Measurements from ENCODE around the gene C3AR1. TPM values are rescaled to one million over a fixed set of nuclear protein-coding genes. Genes with fewer than 3 reads are reported as not detected.
"Not testable (repeated sequence)": the region's sequence is repeated elsewhere in the genome, so short reads cannot be mapped to it uniquely, and the experiment has no call there.

C3AR1 gene
- total RNA-seq, 4 donors from 2014 or later = 0.79 to 2.0 (median 1.3) TPM

- WGBS = 95% methylated on average over 15 of the region's 15 CpGs
- Histone ChIP-seq H3K4me3 (no peak overlapping the region), H3K9me3 (no peaks in the 10 kb centered on the region), H3K27me3 (no peaks in the 10 kb centered on the region), H3K27ac (no peak overlapping the region), H3K4me1 (peaks cover 22% of the 10 kb centered on the region), H3K36me3 (no peaks in the 10 kb centered on the region)
- TF ChIP-seq CTCF (IDR thresholded peaks at IDR 0.05) (no peak), POLR2A (IDR thresholded peaks at IDR 0.05) (no peak), EP300 (IDR thresholded peaks at IDR 0.05) (no peak), POLR2AphosphoS5 (IDR thresholded peaks at IDR 0.05) (no peak)
- no peak for DNase-seq (ENCODE audit: low spot score in 2 of 2)
These were observed 37.9 kb downstream of the C3AR1 start for GRCh38 chr12:8028267-8028666.

DNA sequence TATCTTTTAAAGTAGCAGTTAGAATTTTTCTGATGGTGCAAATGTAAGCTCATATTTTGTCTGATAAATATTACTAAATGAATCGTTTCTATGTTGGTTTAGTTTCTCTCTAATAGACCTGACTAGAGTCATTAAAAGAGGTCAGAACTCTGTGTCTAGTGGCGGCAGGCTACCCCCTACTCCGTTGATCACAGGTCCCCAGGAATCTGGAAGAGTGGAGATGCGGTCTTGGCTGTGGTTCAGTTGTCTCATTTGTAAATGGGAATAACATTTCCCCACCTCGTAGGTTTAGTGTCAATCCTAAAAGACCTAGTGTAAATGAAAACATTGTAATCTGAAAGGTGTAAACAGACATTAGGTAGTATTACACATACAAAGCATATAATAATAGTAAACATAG, 38.3 kb downstream of the C3AR1 start:
- peak overlapping the region; percentile 73 for H3K4me3 ChIP-seq
- no peaks in the 10 kb centered on the region for H3K9me3 ChIP-seq
- peaks cover 19% of the 10 kb centered on the region for H3K4me1 ChIP-seq
- no peaks in the 10 kb centered on the region for H3K36me3 ChIP-seq
- DNase-seq (ENCODE audit: low spot score in 2 of 2) = no peak
- H3K27me3 ChIP-seq = no peaks in the 10 kb centered on the region
- TF ChIP-seq EP300 (IDR thresholded peaks at IDR 0.05) (no peak), CTCF (IDR thresholded peaks at IDR 0.05) (no peak), POLR2AphosphoS5 (IDR thresholded peaks at IDR 0.05) (no peak), POLR2A (IDR thresholded peaks at IDR 0.05) (no peak)
- WGBS = 69% methylated on average over 5 of the region's 5 CpGs
- H3K27ac ChIP-seq = no peak overlapping the region

DNA sequence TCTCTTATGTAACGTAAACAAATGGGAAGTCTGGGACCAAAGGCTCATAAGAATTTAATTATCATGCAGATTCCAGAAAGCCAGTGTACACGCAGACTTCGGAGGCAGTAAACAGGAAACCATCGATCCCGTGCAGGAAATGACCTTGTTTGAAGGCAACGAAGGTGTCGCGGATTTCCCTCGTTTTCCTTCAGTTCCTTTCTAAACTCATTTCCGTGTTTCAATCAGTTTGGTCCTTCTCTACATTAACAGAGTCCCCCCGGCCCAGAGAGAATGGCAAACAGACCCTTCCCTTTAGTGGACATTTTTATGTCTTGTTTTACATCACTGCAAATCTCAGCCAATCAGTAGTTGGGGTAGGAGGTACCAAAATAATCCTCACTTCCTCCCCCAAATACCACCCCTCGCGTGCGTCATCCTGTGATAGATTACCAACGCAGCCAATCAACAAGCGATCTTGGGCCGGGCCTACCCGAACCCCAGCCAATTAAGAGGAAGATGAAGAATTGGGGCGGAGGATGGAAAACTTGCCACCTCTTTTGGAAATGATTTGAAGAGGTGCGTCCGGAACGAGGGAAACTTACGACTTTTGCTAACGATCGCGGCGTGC, 39.8 kb downstream of the C3AR1 start:
- Histone ChIP-seq H3K4me3 (peak overlapping the region; percentile 73), H3K4me1 (peaks cover 10% of the 10 kb centered on the region), H3K27me3 (no peaks in the 10 kb centered on the region), H3K27ac (peak overlapping the region; percentile 100), H3K9me3 (no peaks in the 10 kb centered on the region), H3K36me3 (no peaks in the 10 kb centered on the region)
- TF ChIP-seq POLR2A (IDR thresholded peaks at IDR 0.05) = peak in 1 of 2 donors; percentile 66
- TF ChIP-seq POLR2AphosphoS5 (IDR thresholded peaks at IDR 0.05) = peak; percentile 34 to 70 (median 62)
- TF ChIP-seq EP300 (IDR thresholded peaks at IDR 0.05) = peak; percentile 48
- no peak for TF ChIP-seq CTCF (IDR thresholded peaks at IDR 0.05)
- under 1% methylated on average over 27 of the region's 27 CpGs for WGBS
- peak; percentile 99 for DNase-seq (ENCODE audit: low spot score in 2 of 2)

- H3K4me1 ChIP-seq = peaks cover 12% of the 10 kb centered on the region
- TF ChIP-seq CTCF (IDR thresholded peaks at IDR 0.05) (no peak), POLR2A (IDR thresholded peaks at IDR 0.05) (no peak), EP300 (IDR thresholded peaks at IDR 0.05) (no peak), POLR2AphosphoS5 (IDR thresholded peaks at IDR 0.05) (no peak)
- H3K27me3 ChIP-seq = peaks cover 40% of the 10 kb centered on the region
- H3K36me3 ChIP-seq = no peaks in the 10 kb centered on the region
- 9% methylated on average over 24 of the region's 58 CpGs for WGBS
- H3K4me3 ChIP-seq = peak overlapping the region; percentile 43
- no peak overlapping the region for H3K27ac ChIP-seq
- no peaks in the 10 kb centered on the region for H3K9me3 ChIP-seq
- no peak for DNase-seq (ENCODE audit: low spot score in 2 of 2)
These were observed 47.2 kb downstream of the C3AR1 start for GRCh38 chr12:8018666-8019581.

DNA sequence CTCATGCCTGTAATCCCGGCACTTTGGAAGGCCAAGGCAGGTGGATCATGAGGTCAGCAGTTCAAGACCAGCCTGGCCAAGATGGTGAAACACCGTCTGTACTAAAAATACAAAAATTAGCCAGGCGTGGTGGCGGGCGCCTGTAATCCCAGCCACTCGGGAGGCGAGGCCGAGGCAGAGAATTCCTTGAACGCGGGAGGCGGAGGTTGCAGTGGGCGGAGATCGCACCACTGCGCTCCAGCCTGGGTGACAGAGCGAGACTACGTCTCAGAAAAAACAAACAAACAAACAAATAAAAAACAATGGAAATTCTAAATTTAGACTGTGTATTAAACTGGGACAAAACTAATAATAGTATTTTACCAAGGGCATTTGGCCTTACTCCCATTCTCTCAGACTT, 47.9 kb downstream of the C3AR1 start:
- H3K9me3 ChIP-seq; DNase-seq (ENCODE audit: low spot score in 2 of 2); H3K36me3 ChIP-seq; H3K27ac ChIP-seq: not testable (repeated sequence)
- peaks cover 40% of the 10 kb centered on the region for H3K27me3 ChIP-seq
- peak overlapping the region; percentile 43 for H3K4me3 ChIP-seq
- 55% methylated on average over 16 of the region's 16 CpGs for WGBS
- peaks cover 12% of the 10 kb centered on the region for H3K4me1 ChIP-seq
